ENCODE data around the gene BRD7. TPM values are rescaled to one million over a fixed set of nuclear protein-coding genes. Genes with fewer than 3 reads are reported as not detected.

BRD7 gene
- total RNA-seq, 4 donors from 2014 or later: 41.4 to 56.0 (median 46.8) TPM

GRCh38 chr16:50305441-50306061 lies 63.2 kb downstream of the BRD7 start:
- intact Hi-C loops (cut with DNase I): no loop called here
- TF ChIP-seq POLR2A (IDR thresholded peaks at IDR 0.05) (no peak), CTCF (IDR thresholded peaks at IDR 0.05) (no peak)
- H3K4me1 ChIP-seq: peaks cover 0 to 10% of the 10 kb centered on the region in 2 donors
- no peaks in the 10 kb centered on the region for H3K36me3 ChIP-seq
- WGBS, 2 donors: 92% methylated on average over 17 to 21 of the region's 21 CpGs
- peak in 1 of 2 donors; percentile 1 for DNase-seq
- no peaks in the 10 kb centered on the region for H3K27me3 ChIP-seq
- no peak overlapping the region for H3K4me3 ChIP-seq (replicated peaks in 1 of 3)
- no peaks in the 10 kb centered on the region for H3K9me3 ChIP-seq
- H3K27ac ChIP-seq: no peak overlapping the region

- peak in 1 of 2 donors; percentile 2 for DNase-seq
Measured at GRCh38 chr16:50304467-50305440, 64.0 kb downstream of the BRD7 start.

GRCh38 chr16:50303605-50304466 lies 65.0 kb downstream of the BRD7 start:
- DNase-seq: peak; percentile 79 to 81
- H3K36me3 ChIP-seq: no peaks in the 10 kb centered on the region
- intact Hi-C loops (cut with DNase I): no loop called here
- TF ChIP-seq CTCF (IDR thresholded peaks at IDR 0.05): no peak
- TF ChIP-seq POLR2A (IDR thresholded peaks at IDR 0.05): no peak
- no peak overlapping the region for H3K4me3 ChIP-seq (replicated peaks in 1 of 3)
- no peaks in the 10 kb centered on the region for H3K9me3 ChIP-seq
- H3K27me3 ChIP-seq: no peaks in the 10 kb centered on the region
- peak overlapping the region in 1 of 3 donors; percentile 21 for H3K27ac ChIP-seq
- 48 to 67% methylated on average over 9 to 27 of the region's 33 CpGs for WGBS, 2 donors
- H3K4me1 ChIP-seq: peaks cover 0 to 10% of the 10 kb centered on the region in 2 donors

More at GRCh38 chr16:50304467-50305440, 64.0 kb downstream of the BRD7 start:
- no peaks in the 10 kb centered on the region for H3K27me3 ChIP-seq
- no peaks in the 10 kb centered on the region for H3K9me3 ChIP-seq
- TF ChIP-seq POLR2A (IDR thresholded peaks at IDR 0.05) (no peak), CTCF (IDR thresholded peaks at IDR 0.05) (no peak)
- 91 to 97% methylated on average over 17 to 19 of the region's 25 CpGs for WGBS, 2 donors
- H3K4me3 ChIP-seq (replicated peaks in 1 of 3): no peak overlapping the region
- intact Hi-C loops (cut with DNase I): no loop called here
- H3K36me3 ChIP-seq: no peaks in the 10 kb centered on the region
- no peak overlapping the region for H3K27ac ChIP-seq
- peaks cover 0 to 10% of the 10 kb centered on the region in 2 donors for H3K4me1 ChIP-seq

GRCh38 chr16:50303041-50303604 lies 65.7 kb downstream of the BRD7 start:
- no peaks in the 10 kb centered on the region for H3K9me3 ChIP-seq
- WGBS, 2 donors: 92 to 94% methylated on average over 10 to 11 of the region's 11 CpGs
- no peak overlapping the region for H3K4me3 ChIP-seq (replicated peaks in 1 of 3)
- intact Hi-C loops (cut with DNase I): no loop called here
- peak in 1 of 2 donors; percentile 1 for DNase-seq
- no peaks in the 10 kb centered on the region for H3K36me3 ChIP-seq
- H3K4me1 ChIP-seq: peaks cover 0 to 10% of the 10 kb centered on the region in 2 donors
- no peak overlapping the region for H3K27ac ChIP-seq
- H3K27me3 ChIP-seq: no peaks in the 10 kb centered on the region
- TF ChIP-seq CTCF (IDR thresholded peaks at IDR 0.05) (no peak), POLR2A (IDR thresholded peaks at IDR 0.05) (no peak)
